ENCODE results near the gene DPP6.
"Not testable (repeated sequence)": the region's sequence is repeated elsewhere in the genome, so short reads cannot be mapped to it uniquely, and the experiment has no call there.

DNA sequence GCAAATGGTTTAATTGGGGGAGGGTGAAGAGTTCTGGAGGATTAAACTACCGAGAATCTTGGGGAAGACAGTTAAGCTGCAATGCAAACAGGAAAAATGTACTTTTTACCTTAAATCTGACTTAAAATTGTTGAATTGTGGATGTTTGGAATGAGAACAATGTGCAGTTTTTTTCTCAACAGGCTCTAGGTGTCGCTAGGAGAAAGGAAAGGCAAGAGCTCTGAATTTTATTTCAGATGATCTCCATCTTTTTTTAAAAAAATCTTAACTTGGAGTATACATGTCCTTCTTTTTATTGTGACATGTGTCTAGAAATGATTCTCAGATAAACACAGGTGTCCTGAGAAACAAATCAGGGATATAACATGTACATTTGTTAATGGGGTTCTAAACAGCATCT lies 2.5 kb downstream of the DPP6 start:
- TF ChIP-seq, protein P1, sequence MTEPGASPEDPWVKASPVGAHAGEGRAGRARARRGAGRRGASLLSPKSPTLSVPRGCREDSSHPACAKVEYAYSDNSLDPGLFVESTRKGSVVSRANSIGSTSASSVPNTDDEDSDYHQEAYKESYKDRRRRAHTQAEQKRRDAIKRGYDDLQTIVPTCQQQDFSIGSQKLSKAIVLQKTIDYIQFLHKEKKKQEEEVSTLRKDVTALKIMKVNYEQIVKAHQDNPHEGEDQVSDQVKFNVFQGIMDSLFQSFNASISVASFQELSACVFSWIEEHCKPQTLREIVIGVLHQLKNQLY (CRISPR knock-in tag; IDR thresholded peaks at IDR 0.05): not testable (repeated sequence)
- TF ChIP-seq, protein P2, sequence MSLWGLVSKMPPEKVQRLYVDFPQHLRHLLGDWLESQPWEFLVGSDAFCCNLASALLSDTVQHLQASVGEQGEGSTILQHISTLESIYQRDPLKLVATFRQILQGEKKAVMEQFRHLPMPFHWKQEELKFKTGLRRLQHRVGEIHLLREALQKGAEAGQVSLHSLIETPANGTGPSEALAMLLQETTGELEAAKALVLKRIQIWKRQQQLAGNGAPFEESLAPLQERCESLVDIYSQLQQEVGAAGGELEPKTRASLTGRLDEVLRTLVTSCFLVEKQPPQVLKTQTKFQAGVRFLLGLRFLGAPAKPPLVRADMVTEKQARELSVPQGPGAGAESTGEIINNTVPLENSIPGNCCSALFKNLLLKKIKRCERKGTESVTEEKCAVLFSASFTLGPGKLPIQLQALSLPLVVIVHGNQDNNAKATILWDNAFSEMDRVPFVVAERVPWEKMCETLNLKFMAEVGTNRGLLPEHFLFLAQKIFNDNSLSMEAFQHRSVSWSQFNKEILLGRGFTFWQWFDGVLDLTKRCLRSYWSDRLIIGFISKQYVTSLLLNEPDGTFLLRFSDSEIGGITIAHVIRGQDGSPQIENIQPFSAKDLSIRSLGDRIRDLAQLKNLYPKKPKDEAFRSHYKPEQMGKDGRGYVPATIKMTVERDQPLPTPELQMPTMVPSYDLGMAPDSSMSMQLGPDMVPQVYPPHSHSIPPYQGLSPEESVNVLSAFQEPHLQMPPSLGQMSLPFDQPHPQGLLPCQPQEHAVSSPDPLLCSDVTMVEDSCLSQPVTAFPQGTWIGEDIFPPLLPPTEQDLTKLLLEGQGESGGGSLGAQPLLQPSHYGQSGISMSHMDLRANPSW (CRISPR knock-in tag; conservative IDR thresholded peaks at IDR 0.05; ENCODE audit: low read depth): not testable (repeated sequence)
- not testable (repeated sequence) for TF ChIP-seq FOXJ3 (CRISPR knock-in tag; IDR thresholded peaks at IDR 0.05; ENCODE audit: borderline replicate concordance); JUN (CRISPR knock-in tag; IDR thresholded peaks at IDR 0.05); SP1 (CRISPR knock-in tag; conservative IDR thresholded peaks at IDR 0.05); ZNF317 (CRISPR knock-in tag; IDR thresholded peaks at IDR 0.05; ENCODE audit: borderline replicate concordance, low read depth); TEAD4 (CRISPR knock-in tag; IDR thresholded peaks at IDR 0.05)
- TF ChIP-seq, protein P3, sequence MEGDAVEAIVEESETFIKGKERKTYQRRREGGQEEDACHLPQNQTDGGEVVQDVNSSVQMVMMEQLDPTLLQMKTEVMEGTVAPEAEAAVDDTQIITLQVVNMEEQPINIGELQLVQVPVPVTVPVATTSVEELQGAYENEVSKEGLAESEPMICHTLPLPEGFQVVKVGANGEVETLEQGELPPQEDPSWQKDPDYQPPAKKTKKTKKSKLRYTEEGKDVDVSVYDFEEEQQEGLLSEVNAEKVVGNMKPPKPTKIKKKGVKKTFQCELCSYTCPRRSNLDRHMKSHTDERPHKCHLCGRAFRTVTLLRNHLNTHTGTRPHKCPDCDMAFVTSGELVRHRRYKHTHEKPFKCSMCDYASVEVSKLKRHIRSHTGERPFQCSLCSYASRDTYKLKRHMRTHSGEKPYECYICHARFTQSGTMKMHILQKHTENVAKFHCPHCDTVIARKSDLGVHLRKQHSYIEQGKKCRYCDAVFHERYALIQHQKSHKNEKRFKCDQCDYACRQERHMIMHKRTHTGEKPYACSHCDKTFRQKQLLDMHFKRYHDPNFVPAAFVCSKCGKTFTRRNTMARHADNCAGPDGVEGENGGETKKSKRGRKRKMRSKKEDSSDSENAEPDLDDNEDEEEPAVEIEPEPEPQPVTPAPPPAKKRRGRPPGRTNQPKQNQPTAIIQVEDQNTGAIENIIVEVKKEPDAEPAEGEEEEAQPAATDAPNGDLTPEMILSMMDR (IDR thresholded peaks at IDR 0.05): not testable (repeated sequence)
- TF ChIP-seq, protein P4, sequence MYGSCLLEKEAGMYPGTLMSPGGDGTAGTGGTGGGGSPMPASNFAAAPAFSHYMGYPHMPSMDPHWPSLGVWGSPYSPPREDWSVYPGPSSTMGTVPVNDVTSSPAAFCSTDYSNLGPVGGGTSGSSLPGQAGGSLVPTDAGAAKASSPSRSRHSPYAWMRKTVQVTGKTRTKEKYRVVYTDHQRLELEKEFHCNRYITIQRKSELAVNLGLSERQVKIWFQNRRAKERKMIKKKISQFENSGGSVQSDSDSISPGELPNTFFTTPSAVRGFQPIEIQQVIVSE (CRISPR knock-in tag; IDR thresholded peaks at IDR 0.05; ENCODE audit: borderline replicate concordance): not testable (repeated sequence)
- TF ChIP-seq, protein P5, sequence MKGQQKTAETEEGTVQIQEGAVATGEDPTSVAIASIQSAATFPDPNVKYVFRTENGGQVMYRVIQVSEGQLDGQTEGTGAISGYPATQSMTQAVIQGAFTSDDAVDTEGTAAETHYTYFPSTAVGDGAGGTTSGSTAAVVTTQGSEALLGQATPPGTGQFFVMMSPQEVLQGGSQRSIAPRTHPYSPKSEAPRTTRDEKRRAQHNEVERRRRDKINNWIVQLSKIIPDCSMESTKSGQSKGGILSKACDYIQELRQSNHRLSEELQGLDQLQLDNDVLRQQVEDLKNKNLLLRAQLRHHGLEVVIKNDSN (CRISPR knock-in tag; IDR thresholded peaks at IDR 0.05): not testable (repeated sequence)
- TF ChIP-seq, protein P6, sequence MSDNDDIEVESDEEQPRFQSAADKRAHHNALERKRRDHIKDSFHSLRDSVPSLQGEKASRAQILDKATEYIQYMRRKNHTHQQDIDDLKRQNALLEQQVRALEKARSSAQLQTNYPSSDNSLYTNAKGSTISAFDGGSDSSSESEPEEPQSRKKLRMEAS (CRISPR knock-in tag; IDR thresholded peaks at IDR 0.05): not testable (repeated sequence)
